GM19099 (cell line): ENCODE measurements around the gene PINLYP.

ENCODE experiments used
- POLR2A ChIP-seq: IDR thresholded peaks from 3 replicates; pipeline ENCODE4 v1.6.1; 2011; ENCODE audit warnings: low read depth; ENCODE audit not compliant: insufficient read length; ENCODE audit errors: extremely low read depth

The PINLYP gene

DNA sequence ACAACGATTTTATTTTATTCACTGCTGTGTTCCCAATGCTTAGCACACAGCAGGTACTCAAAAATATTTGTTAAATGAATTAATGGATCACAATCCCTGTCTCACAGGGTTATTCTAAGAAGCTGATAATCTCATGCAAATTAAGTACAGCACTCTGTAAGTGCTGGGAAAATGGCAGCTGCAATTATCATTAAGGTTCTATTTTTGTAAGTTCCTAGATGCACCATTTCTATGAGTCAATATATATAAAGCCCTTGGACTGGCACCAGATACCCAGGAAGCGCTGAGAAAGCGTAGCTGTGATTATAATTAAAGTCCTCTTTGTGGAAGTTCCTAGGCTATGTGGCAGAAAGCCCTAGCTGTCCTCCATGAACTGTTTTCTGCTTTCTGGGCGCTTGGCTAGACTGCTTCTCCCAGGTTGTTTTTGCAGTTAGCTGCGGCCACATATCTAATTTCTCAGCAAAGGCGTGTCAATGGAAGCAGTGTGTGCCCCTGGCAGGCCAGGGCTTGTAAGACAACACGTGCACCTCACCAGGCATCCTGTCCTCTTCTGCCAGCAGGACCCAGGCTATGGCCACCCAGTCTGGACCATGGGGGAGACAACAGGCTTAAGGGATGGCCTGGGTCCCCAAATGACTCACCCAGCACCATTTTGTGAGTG is 31.1 kb downstream of the PINLYP start:
- no peak for TF ChIP-seq POLR2A

GRCh38 chr19:43607238-43608205 is 31.9 kb downstream of the PINLYP start:
- TF ChIP-seq POLR2A = no peak

DNA sequence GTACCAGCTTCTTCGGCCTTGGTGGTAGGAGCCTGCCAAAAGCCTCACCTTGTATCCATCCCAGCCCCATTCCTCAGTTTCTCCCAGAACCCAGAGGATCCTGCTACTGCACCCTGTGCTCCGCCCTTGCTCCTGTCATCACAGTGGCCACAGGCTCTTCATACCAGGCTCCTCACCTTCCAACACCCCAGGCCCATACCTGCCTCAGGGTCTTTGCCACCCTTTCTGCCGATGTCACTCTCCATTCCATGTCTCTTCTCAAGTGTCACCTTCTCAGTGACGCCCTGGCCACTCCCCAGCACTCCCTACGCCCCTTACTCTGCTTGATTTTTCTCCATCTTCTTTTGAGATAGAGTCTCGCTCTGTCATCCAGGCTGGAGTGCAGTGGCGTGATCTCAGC is 34.3 kb downstream of the PINLYP start:
- TF ChIP-seq POLR2A = no peak

DNA sequence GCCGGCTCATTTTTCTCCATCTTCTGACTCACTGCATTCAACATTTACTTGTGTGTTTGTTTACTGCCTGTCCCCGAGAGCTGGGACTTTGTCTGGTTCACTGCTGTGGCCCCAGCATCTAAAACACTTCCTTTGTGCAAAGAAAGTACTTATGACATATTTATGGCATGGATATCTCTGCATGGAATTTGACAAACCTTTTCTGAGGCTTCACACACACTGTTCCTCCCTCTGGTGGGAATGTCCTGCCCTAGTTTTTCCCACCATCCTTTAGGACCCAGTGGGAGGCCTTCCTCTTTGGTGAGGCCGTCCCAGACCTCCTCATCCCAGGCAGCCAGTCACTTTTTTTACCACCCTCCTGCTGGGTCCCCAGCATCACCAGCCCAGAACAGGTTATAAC is 34.9 kb downstream of the PINLYP start:
- TF ChIP-seq POLR2A = no peak

GRCh38 chr19:43611788-43612187 is 36.2 kb downstream of the PINLYP start, which contains the start of gene SRRM5:
Gene SRRM5 (plus strand): TSS chr19:43612088. CDS start chr19:43612122, 34 bp downstream.
- no peak for TF ChIP-seq POLR2A

DNA sequence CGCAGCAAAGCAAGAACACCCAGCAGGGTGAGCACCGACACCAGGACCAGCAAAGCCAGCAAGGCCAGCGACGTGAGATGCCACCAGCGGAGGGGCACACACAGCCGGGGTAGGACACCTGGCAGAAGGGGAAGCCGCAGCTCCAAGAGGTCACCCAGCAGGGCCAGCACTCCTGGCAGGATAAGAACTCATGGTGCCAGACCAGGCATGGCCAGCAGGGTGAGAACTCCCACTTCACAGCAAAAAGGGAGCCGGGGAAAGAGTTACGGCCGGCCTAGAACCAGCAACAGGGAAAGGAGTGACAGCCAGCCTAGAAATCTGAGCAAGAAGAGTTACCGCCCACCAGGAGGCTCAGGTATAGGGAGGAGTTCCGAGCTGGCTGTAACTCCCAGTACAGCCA is 36.8 kb downstream of the PINLYP start:
- TF ChIP-seq POLR2A = no peak

- no peak for TF ChIP-seq POLR2A
Observed at GRCh38 chr19:43616306-43616705, 40.7 kb downstream of the PINLYP start.

DNA sequence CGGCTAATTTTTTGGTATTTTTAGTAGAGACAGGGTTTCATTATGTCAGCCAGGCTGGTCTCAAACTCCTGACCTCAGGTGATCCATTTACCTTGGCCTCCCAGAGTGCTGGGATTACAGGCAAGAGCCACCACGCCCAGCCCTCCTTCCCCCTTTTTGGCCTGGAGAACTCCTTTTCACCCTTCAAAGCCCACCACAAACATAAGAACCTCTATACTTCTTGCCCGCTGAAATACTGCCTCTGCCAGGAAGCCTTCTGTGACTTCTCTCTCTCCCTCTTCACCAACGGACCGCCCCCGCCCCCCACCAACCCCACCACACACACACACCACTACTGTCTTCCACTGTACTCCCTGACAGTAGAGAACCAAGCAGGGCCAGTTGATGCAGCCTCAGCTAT is 41.4 kb downstream of the PINLYP start:
- TF ChIP-seq POLR2A = no peak

DNA sequence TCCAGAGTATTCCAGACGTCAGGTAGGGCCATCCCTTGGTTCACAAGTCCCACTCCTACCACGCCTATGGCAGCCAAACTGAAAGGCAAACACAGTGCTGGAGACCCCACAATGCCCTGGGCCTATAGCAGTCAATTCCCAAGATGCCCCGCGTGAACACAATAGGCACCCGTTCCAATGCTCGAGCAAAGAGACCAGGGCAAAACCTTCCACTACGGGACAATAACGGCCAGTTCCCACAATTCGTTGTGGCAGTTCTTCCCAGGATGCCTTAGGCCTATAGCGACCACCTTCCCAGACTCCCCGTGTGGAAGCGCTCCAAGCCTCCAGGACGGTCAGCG is 43.3 kb downstream of the PINLYP start:
- TF ChIP-seq POLR2A = no peak

GRCh38 chr19:43619262-43620060 is 43.9 kb downstream of the PINLYP start, which contains the start of gene ZNF428:
Gene ZNF428 (minus strand): TSS chr19:43619629. CDS start chr19:43614304, 5,325 bp downstream.
- TF ChIP-seq POLR2A = peak; percentile 88

DNA sequence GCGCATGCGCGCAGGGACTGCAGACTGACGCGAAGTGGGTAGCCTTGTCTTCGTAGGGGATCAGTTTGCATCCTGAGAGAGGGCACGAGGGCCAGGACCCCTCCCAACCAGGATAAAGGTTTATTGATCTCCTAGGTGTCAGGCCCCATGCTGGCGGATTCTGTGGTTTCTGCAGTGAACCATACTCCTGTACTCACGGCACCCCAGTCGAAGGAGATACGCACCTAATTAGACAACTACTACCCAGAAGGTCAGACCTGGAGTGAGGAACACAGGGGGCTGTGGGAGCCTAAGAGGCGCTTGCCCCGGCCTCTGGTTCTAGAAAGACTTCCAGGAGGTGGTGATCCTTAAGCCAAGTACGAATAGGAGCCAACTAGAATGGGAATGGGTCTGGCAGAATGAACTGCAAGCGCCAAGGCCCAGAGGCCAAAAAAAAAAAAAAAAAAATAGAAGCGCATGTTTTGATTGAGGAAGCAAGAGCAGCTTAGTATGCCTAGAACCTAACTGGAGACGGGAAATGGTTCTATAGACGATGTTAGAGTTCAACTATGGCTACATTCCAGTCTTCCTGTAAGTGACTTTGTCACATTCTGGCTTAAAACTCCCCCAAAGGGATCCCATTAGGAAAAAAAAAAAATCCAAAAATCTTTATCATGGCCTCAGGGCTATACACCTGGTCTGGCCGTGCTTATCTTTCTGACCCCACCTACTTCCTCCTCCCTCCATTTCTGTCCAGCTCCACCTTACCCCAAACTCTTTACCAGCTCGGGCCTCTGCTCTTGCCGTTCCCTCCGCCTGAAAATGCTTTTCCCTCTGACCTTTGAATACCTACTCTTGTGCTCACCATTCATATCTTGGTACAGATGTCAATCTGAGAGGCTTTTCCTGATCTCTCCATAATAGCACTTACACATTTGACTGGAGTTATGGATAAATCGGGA is 44.7 kb downstream of the PINLYP start:
- TF ChIP-seq POLR2A = no peak

GRCh38 chr19:43622070-43622469 is 46.5 kb downstream of the PINLYP start:
- no peak for TF ChIP-seq POLR2A

DNA sequence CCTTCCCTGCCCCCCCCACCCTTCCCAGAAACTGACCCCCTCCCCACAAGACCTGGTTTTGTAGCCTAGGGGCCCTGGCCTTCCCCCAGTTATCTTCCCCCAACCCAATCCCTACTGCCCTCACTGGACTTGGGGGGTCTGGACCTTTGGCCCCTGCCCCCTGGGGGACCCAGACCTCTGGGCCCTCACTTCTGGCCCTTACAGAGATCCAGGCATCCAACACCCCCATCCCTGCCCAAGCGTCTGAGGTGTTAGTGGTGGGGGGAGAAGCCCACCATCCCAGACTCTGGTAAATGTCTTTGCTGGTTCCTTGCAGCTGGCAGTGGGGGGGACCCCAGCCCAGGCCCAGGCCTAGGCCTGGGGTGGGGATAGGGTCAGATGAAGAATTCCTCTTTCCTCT is 47.4 kb downstream of the PINLYP start:
- no peak for TF ChIP-seq POLR2A
